ENCODE results near the gene SV2C. TPM values are rescaled to one million over a fixed set of nuclear protein-coding genes. Genes with fewer than 3 reads are reported as not detected.

Gene SV2C
- total RNA-seq, 2 donors from 2014 or later, result 0.05 TPM; not detected in 1

DNA sequence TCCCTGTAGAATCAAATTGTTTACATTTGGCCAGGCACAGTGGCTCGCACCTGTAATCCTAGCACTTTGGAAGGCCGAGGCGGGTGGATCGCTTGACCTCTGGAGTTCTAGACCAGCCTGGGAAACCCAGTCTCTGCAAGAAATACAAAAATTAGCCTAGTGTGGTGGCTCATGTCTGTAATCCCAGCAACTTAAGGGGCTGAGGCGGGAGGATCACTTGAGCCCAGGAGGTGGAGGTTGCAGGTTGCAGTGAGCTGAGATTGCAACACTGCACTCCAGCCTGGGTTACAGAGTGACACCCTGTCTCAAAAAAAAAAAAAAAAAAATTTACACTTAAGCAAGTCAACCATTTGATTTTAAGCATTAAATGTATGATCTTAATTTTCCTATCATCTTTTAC is 302.4 kb downstream of the SV2C start:
- no peak for DNase-seq (ENCODE audit: low spot score)
- intact Hi-C loops (cut with DNase I), result no loop called here

DNA sequence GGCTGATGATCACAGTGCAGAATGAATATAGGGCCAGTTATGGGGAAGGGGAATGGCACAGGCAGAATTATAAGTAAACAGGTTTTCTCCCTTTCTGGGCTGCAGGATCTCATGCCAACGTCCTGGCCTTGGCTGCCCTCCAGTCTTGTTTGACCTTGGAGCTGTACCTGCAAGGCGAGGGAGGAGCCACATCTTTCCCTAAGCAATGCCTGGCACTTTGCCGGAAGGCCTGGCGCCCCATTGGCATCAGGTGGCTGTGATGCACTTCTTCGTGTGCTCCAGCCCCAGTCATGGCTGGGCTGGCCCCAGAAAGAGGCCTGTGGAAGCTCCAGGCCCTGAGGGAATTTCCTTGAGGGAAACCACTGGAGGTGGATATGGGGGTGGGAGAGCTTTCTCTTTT is 303.2 kb downstream of the SV2C start:
- intact Hi-C loops (cut with DNase I), result no loop called here
- no peak for DNase-seq (ENCODE audit: low spot score)

- DNase-seq (ENCODE audit: low spot score), result no peak
- intact Hi-C loops (cut with DNase I), result no loop called here
Observed at GRCh38 chr5:76388236-76388635, 305.1 kb downstream of the SV2C start.

DNA sequence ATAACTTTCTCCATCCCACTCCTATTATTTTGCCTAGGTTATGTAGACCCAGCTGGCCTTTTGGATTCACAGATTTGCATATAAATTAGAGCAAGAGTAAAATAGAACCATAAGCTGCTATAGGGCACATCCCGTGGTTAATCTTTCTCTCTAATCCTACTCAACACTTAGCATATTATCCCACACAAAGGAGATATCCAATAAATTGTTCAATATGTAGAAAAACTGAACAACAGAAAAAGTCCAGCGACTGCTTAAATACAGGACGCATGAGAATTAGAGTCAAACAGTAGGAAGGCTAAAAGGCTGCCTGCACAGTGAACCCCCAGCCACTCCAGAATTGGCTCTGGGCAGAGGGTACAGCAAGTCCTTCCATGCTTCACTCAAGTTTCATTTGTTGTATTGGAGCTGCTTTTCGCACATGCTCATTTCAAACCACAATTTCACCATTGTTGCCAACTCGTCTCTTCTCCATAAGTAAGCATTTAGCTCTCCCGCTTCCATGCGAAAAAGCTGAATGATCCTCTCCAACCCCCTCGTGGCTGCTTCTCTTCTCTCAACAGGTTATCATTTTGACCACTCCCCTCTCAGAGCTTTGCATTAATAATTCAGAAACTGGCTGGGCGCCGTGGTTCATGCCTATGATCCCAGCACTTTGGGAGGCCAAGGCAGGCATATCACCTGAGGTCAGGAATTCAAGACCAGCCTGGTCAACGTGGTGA is 305.8 kb downstream of the SV2C start:
- no peak for DNase-seq (ENCODE audit: low spot score)
- intact Hi-C loops (cut with DNase I), result no loop called here

DNA sequence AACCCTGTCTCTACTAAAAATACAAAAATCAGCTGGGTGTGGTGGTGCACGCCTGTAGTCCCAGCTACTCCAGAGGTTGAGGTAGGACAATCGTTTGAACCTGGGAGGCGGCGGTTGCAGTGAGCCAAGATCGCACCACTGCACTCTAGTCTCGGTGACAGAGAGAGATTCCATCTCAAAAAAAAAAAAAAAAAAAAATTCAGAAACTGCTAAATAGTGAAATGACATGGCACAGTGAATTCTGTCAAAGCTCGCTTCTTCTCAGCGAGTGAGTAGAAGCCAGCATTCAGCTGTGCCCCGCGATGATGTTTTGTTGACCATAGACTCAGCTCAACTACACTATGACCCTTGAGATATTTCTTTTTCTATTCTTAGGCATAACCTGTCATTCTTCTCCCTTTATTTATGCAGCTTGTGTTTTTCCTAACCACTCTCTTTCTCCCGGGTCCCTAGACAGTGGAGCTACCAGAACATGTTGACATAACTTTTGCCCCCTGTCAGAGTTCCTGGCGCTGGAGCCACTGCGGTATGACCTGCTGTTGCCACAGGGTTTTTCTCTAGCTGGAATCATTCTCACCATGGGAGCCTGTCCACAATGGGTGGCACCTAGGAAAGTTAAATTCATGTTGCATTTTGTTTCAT is 306.5 kb downstream of the SV2C start:
- no peak for DNase-seq (ENCODE audit: low spot score)
- intact Hi-C loops (cut with DNase I), result no loop called here

DNA sequence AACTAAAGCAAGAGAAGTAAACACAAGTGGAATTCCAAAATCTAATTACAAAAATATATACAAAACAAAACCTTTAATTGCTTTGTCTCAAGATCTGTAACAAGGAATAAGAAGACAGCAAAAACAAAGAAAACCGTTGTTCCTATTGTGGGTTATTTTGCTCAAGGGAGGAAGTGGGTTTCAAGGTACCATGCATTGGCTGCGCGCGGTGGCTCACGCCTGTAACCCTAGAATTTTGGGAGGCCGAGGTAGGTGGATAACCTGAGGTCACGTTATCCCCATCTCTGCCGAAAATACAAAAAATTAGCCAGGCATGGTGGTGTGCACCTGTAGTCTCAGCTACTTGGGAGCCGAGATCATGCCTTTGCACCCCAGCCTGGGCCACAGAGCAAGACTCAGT is 307.8 kb downstream of the SV2C start:
- no peak for DNase-seq (ENCODE audit: low spot score)
- intact Hi-C loops (cut with DNase I), result no loop called here

GRCh38 chr5:76393035-76393680 is 310.0 kb downstream of the SV2C start:
- intact Hi-C loops (cut with DNase I), result no loop called here
- no peak for DNase-seq (ENCODE audit: low spot score)

DNA sequence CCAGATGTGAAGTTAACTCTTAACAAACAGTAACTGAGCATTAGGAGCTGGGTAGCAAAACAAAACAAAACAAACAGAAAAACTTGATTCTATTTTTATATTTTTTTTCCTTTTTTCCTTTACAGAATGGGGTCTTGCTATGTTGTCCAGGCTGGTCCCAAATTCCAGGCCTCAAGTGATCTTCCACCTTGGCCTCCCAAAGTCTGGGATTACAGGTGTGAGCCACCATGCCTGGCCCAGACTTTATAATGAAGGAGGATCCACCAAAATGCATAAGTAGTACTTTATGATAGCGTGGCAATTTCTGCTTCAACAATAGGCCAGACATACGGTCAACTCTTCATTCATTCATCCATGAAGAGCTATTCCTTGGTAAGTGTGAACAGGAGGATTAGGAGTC is 314.0 kb downstream of the SV2C start:
- intact Hi-C loops (cut with DNase I), result no loop called here
- no peak for DNase-seq (ENCODE audit: low spot score)

DNA sequence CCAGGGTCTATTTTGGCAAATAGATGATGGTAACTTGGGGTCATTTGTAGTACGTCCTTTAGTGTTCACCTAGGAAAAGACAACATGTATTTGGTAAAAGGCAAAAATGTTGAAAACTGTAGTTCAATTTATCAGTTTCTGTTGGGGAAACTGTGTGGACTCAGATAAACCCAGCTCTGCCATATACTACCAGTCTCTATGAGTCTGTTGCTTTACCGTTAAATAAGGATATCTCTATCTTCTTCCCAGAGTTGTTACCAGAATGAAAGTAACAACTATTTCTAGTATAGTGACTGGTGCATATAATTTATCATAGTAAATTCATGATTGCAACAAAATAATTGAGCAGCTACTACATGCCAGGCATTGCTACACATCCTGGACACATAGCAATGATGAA is 316.1 kb downstream of the SV2C start:
- no peak for DNase-seq (ENCODE audit: low spot score)

GRCh38 chr5:76400466-76400865 is 317.3 kb downstream of the SV2C start:
- DNase-seq (ENCODE audit: low spot score), result no peak
- intact Hi-C loops (cut with DNase I), result no loop called here

More for the DNA sequence above, 316.1 kb downstream of the SV2C start:
- intact Hi-C loops (cut with DNase I), result no loop called here

GRCh38 chr5:76401801-76402250 is 318.6 kb downstream of the SV2C start:
- DNase-seq (ENCODE audit: low spot score), result no peak
- intact Hi-C loops (cut with DNase I), result no loop called here

- no peak for DNase-seq (ENCODE audit: low spot score)
- intact Hi-C loops (cut with DNase I), result no loop called here
Observed at GRCh38 chr5:76402251-76402885, 319.2 kb downstream of the SV2C start.

DNA sequence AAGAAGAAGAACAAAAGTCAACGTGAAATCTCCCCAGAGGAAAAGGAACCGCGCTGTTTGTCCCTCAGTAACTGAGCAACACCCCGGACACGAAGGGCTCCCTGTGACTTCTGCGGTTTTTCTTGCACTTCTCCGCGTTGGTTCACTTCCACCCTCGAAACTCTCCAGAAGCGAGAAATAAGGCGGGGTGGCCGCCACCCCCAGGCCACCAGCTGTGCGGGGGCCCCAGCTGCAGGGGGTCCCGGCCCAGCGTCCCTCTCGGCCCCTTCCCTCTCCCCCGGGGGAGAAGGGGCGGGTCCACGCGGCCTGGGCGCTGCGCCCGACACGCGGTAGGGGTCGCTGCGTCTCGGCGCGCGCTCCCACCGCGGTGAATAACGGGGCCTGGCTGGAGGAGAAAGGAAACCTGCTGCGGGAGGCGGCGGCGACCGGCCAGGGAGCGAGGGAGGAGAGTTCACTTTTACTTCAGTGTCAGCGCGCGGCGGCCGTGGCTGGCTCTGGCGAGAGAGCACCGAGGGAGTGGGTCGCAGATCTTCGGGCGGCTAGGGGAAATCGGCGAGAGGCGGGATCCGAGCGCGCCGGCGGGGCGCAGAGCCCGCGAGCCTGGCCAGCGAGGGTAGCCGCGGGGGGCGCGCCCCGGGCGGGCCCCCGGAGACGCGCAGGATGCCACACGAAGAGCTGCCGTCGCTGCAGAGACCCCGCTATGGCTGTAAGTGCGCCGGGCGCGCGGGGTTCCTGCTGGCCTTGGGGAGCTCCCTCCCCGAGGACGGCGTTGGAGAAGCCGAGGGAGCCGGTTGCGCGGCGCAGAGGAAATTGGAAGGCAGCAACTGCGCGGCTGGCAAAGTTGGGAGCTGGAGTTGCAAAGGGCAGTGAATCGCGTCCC is 319.9 kb downstream of the SV2C start, which contains the start of gene IQGAP2:
TSS of gene IQGAP2 (plus strand) at position 400 of the 880 bp plus-strand sequence. CDS start at position 661, 261 bp downstream.
- intact Hi-C loops (cut with DNase I), result no loop called here
- DNase-seq (ENCODE audit: low spot score), result peak; percentile 93
